Thyroid gland (tissue), 4 donors: ENCODE data around the gene AADAT. TPM values are rescaled to one million over a fixed set of nuclear protein-coding genes. Genes with fewer than 3 reads are reported as not detected.
"Not testable (repeated sequence)": the region's sequence is repeated elsewhere in the genome, so short reads cannot be mapped to it uniquely, and the experiment has no call there.

Experiments used
- DNase-seq, 2 donors: peaks; one replicate each; pipeline ENCODE4 v3.0.0-alpha.2; 2019
- H3K27ac ChIP-seq, 3 donors: fragments of 200-600 bp; sonication (generic); 1 replicate in 2 of 3; 2 replicates in 1 of 3; pipeline ENCODE4 v1.5.1; 2016 to 2019; ENCODE audit warnings: mild to moderate bottlenecking in 1 of 3, moderate library complexity in 1 of 3
- H3K27me3 ChIP-seq: fragments of 200-600 bp; sonication (generic); one replicate; pipeline ENCODE4 v1.5.1; 2019
- H3K36me3 ChIP-seq, 2 donors: fragments of 200-600 bp; sonication (generic); one replicate each; pipeline ENCODE4 v1.5.1; 2016 to 2019
- H3K4me1 ChIP-seq, 2 donors: fragments of 200-600 bp; sonication (generic); one replicate each; pipeline ENCODE4 v1.5.1; 2017 to 2019
- H3K4me3 ChIP-seq, 3 donors: fragments of 200-600 bp; sonication (generic); replicated peaks in 1 of 3; 1 replicate in 2 of 3; 2 replicates in 1 of 3; pipeline ENCODE4 v1.5.1; 2016; ENCODE audit warnings: mild to moderate bottlenecking in 1 of 3
- H3K9me3 ChIP-seq: fragments of 200-600 bp; sonication (generic); one replicate; pipeline ENCODE4 v1.5.1; 2017
- POLR2A ChIP-seq, 2 donors: fragments of 450-650 bp; IDR thresholded peaks; one replicate each; pipeline ENCODE4 v1.6.1; 2017; ENCODE audit warnings: antibody characterized with exemption in 2 of 2, mild to moderate bottlenecking in 2 of 2, moderate library complexity in 1 of 2
- WGBS, 2 donors: methylation state at CpG; one replicate each; pipeline ENCODE4 v1.1.5; 2017; 5-methylcytosine and 5-hydroxymethylcytosine counted together
- intact Hi-C: fragments of 100-400 bp; cut with DNase I; formaldehyde crosslinking; loops from one replicate; pipeline ENCODE4 v1.15.1; 2023
- total RNA-seq, 4 donors: library from RNA; depleted of rRNA; stranded (reverse); fragments of >200 nt; gene quantifications; one replicate each; pipeline ENCODE4 v1.2.3, GENCODE V29; 2016
- TF ChIP-seq, protein P1 (sequence below), 6 experiments: fragments of 200-600 bp in 3 of 6; fragments of 450-650 bp in 3 of 6; sonication (generic) in 3 of 6; IDR thresholded peaks; one replicate each; pipeline ENCODE4 v1.5.1; 2016 to 2019; ENCODE audit warnings: antibody characterized with exemption in 6 of 6, mild to moderate bottlenecking in 2 of 6, inconsistent platforms in 1 of 6, moderate library complexity in 1 of 6

The AADAT gene
- total RNA-seq, 4 donors from 2014 or later: 5.7 to 12.1 (median 8.9) TPM

DNA sequence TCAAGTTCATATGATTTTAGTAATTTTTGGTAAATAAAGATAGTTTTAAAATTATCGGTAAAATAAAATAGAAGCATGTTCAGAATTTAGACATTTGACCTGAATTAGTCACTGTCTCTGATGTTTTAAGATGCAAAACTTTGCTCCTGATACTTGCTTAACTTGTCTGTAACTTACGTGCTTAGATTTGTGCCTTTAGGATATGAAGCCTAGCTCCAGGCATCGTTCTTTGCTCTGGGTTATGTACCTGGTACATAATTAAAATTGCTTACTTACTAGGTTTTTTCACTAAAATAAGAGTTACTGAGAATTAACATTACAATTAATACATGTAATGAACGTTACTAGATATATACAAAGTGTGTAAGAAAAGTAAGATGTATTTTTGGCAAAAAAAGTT is 24.9 kb upstream of the AADAT start:
- no peak overlapping the region for H3K4me3 ChIP-seq
- no peak overlapping the region for H3K27ac ChIP-seq
- no peak for DNase-seq
- no peaks in the 10 kb centered on the region for H3K4me1 ChIP-seq
- intact Hi-C loops: no loop called here
- TF ChIP-seq, protein P1, sequence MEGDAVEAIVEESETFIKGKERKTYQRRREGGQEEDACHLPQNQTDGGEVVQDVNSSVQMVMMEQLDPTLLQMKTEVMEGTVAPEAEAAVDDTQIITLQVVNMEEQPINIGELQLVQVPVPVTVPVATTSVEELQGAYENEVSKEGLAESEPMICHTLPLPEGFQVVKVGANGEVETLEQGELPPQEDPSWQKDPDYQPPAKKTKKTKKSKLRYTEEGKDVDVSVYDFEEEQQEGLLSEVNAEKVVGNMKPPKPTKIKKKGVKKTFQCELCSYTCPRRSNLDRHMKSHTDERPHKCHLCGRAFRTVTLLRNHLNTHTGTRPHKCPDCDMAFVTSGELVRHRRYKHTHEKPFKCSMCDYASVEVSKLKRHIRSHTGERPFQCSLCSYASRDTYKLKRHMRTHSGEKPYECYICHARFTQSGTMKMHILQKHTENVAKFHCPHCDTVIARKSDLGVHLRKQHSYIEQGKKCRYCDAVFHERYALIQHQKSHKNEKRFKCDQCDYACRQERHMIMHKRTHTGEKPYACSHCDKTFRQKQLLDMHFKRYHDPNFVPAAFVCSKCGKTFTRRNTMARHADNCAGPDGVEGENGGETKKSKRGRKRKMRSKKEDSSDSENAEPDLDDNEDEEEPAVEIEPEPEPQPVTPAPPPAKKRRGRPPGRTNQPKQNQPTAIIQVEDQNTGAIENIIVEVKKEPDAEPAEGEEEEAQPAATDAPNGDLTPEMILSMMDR (IDR thresholded peaks at IDR 0.05): no peak
- TF ChIP-seq POLR2A (IDR thresholded peaks at IDR 0.05): no peak
- WGBS, 2 donors: 89 to 90% methylated on average over 4 of the region's 4 CpGs
- H3K9me3 ChIP-seq: no peaks in the 10 kb centered on the region
- H3K36me3 ChIP-seq: no peaks in the 10 kb centered on the region
- no peaks in the 10 kb centered on the region for H3K27me3 ChIP-seq

- DNase-seq, H3K9me3 ChIP-seq, H3K27ac ChIP-seq, H3K36me3 ChIP-seq, intact Hi-C loops, H3K4me1 ChIP-seq, H3K27me3 ChIP-seq, H3K4me3 ChIP-seq: not testable (repeated sequence)
- WGBS, 2 donors: 64 to 78% methylated on average over 1 of the region's 1 CpG
These were observed 24.4 kb upstream of the AADAT start for GRCh38 chr4:170114183-170114582.

GRCh38 chr4:170111546-170111945 is 21.8 kb upstream of the AADAT start:
- WGBS, 2 donors: 94 to 97% methylated on average over 3 of the region's 3 CpGs
- Histone ChIP-seq H3K9me3 (no peaks in the 10 kb centered on the region), H3K27me3 (no peaks in the 10 kb centered on the region), H3K4me1 (peaks cover 0 to 6% of the 10 kb centered on the region in 2 donors), H3K36me3 (no peaks in the 10 kb centered on the region), H3K27ac (no peak overlapping the region), H3K4me3 (no peak overlapping the region)
- DNase-seq: no peak
- intact Hi-C loops: no loop called here
- TF ChIP-seq POLR2A (IDR thresholded peaks at IDR 0.05): no peak
- TF ChIP-seq, protein P1 (IDR thresholded peaks at IDR 0.05): no peak

- no peak for TF ChIP-seq POLR2A (IDR thresholded peaks at IDR 0.05)
- TF ChIP-seq, protein P1 (IDR thresholded peaks at IDR 0.05): no peak
- intact Hi-C loops: no loop called here
These were observed 21.3 kb upstream of the AADAT start for GRCh38 chr4:170111085-170111484.

GRCh38 chr4:170110285-170110672 is 20.5 kb upstream of the AADAT start:
- Histone ChIP-seq H3K9me3 (no peaks in the 10 kb centered on the region), H3K4me3 (no peak overlapping the region), H3K27ac (no peak overlapping the region), H3K36me3 (no peaks in the 10 kb centered on the region), H3K4me1 (peaks cover 0 to 6% of the 10 kb centered on the region in 2 donors), H3K27me3 (no peaks in the 10 kb centered on the region)
- WGBS, 2 donors: 70 to 75% methylated on average over 5 of the region's 5 CpGs
- no peak for DNase-seq
- intact Hi-C loops: no loop called here
- TF ChIP-seq, protein P1 (IDR thresholded peaks at IDR 0.05): no peak
- no peak for TF ChIP-seq POLR2A (IDR thresholded peaks at IDR 0.05)

More at GRCh38 chr4:170111085-170111484, 21.3 kb upstream of the AADAT start:
- H3K36me3 ChIP-seq: no peaks in the 10 kb centered on the region
- no peak overlapping the region for H3K27ac ChIP-seq
- H3K27me3 ChIP-seq: no peaks in the 10 kb centered on the region
- WGBS, 2 donors: 88 to 91% methylated on average over 2 of the region's 2 CpGs
- H3K4me1 ChIP-seq: peaks cover 0 to 6% of the 10 kb centered on the region in 2 donors
- no peaks in the 10 kb centered on the region for H3K9me3 ChIP-seq
- DNase-seq: no peak
- no peak overlapping the region for H3K4me3 ChIP-seq
